HL-60/S4 (cell line): ENCODE results near the gene TFDP2.
"Not testable (repeated sequence)": the region's sequence is repeated elsewhere in the genome, so short reads cannot be mapped to it uniquely, and the experiment has no call there.

ENCODE experiments used
- in situ Hi-C: fragments of 300-500 bp; cut with MboI; formaldehyde crosslinking; loops from 2 replicates; pipeline ENCODE4 v1.14.3; 2022; ENCODE audit warnings: low sequenced_read_pairs

The TFDP2 gene

GRCh38 chr3:142127941-142128658 is 21.2 kb downstream of the TFDP2 start:
- in situ Hi-C loops = no loop called here

- in situ Hi-C loops = no loop called here
Measured at GRCh38 chr3:142124243-142124642, 25.1 kb downstream of the TFDP2 start.

GRCh38 chr3:142120707-142121106 is 28.6 kb downstream of the TFDP2 start:
- in situ Hi-C loops = no loop called here

- in situ Hi-C loops = loop anchor here (5.0 kb wide), 1 partner anchor 163 kb away; no protein-coding TSS in a partner anchor
Measured at GRCh38 chr3:142118911-142119310, 30.4 kb downstream of the TFDP2 start.

GRCh38 chr3:142117056-142117851 is 32.1 kb downstream of the TFDP2 start:
- in situ Hi-C loops = loop anchor here (5.0 kb wide), 1 partner anchor 165 kb away; no protein-coding TSS in a partner anchor

GRCh38 chr3:142115867-142116668 is 33.3 kb downstream of the TFDP2 start:
- in situ Hi-C loops = loop anchor here (5.0 kb wide), 1 partner anchor 166 kb away; no protein-coding TSS in a partner anchor

GRCh38 chr3:142112601-142113000 is 36.7 kb downstream of the TFDP2 start:
- in situ Hi-C loops = no loop called here

GRCh38 chr3:142106548-142106947 is 42.8 kb downstream of the TFDP2 start:
- in situ Hi-C loops = no loop called here

GRCh38 chr3:142105991-142106390 is 43.4 kb downstream of the TFDP2 start:
- in situ Hi-C loops = no loop called here

GRCh38 chr3:142104763-142105162 is 44.6 kb downstream of the TFDP2 start:
- in situ Hi-C loops = no loop called here

GRCh38 chr3:142098964-142099363 is 50.4 kb downstream of the TFDP2 start:
- in situ Hi-C loops = no loop called here

- in situ Hi-C loops = no loop called here
Measured at GRCh38 chr3:142097099-142097843, 52.1 kb downstream of the TFDP2 start.

GRCh38 chr3:142095841-142096240 is 53.5 kb downstream of the TFDP2 start:
- in situ Hi-C loops = no loop called here

- in situ Hi-C loops = not testable (repeated sequence)
Measured at GRCh38 chr3:142088925-142089324, 60.4 kb downstream of the TFDP2 start.

- in situ Hi-C loops = no loop called here
Measured at GRCh38 chr3:142088522-142088921, 60.8 kb downstream of the TFDP2 start.

- in situ Hi-C loops = no loop called here
Measured at GRCh38 chr3:142087676-142088075, 61.7 kb downstream of the TFDP2 start.

GRCh38 chr3:142086581-142087090 is 62.7 kb downstream of the TFDP2 start:
- in situ Hi-C loops = no loop called here

GRCh38 chr3:142081178-142081577 is 68.2 kb downstream of the TFDP2 start:
- in situ Hi-C loops = no loop called here

- in situ Hi-C loops = no loop called here
Measured at GRCh38 chr3:142077859-142078500, 71.4 kb downstream of the TFDP2 start.
